Progenitor cell of endocrine pancreas (in vitro differentiated cells): ENCODE data around the gene LYPD6. TPM values are rescaled to one million over a fixed set of nuclear protein-coding genes. Genes with fewer than 3 reads are reported as not detected.

ENCODE experiments used
- DNase-seq: peaks from one replicate; pipeline ENCODE4 v3.0.0; 2021; ENCODE audit warnings: low spot score; ENCODE audit not compliant: unreplicated experiment
- H3K27ac Mint-ChIP-seq: 2 replicates; pipeline ENCODE4 v1.8.0; 2021; ENCODE audit warnings: mild to moderate bottlenecking, moderate library complexity, mixed read lengths
- H3K27me3 Mint-ChIP-seq: 2 replicates; pipeline ENCODE4 v1.8.0; 2021; ENCODE audit warnings: mixed read lengths
- H3K36me3 Mint-ChIP-seq: 2 replicates; pipeline ENCODE4 v1.8.0; 2022; ENCODE audit warnings: mixed read lengths; ENCODE audit not compliant: insufficient read depth
- H3K4me1 Mint-ChIP-seq: 2 replicates; pipeline ENCODE4 v1.8.0; 2021; ENCODE audit warnings: low read depth, mixed read lengths
- H3K4me3 Mint-ChIP-seq: 2 replicates; pipeline ENCODE4 v1.8.0; 2021; ENCODE audit warnings: low read depth, mild to moderate bottlenecking, moderate library complexity, mixed read lengths
- H3K9me3 Mint-ChIP-seq: 2 replicates; pipeline ENCODE4 v1.8.0; 2021; ENCODE audit warnings: low read depth, mixed read lengths
- total RNA-seq: library from RNA; stranded (reverse); gene quantifications from 2 replicates; pipeline ENCODE4 v1.2.1, GENCODE V29; 2021
- TF ChIP-seq, protein P1 (sequence below): fragments of 200-600 bp; sonication (generic); IDR thresholded peaks from one replicate; pipeline ENCODE4 v1.5.0; 2021; ENCODE audit warnings: antibody characterized with exemption, mild to moderate bottlenecking; ENCODE audit not compliant: unreplicated experiment

LYPD6 gene
- total RNA-seq, 1 donor from 2014 or later: 30.1 TPM

DNA sequence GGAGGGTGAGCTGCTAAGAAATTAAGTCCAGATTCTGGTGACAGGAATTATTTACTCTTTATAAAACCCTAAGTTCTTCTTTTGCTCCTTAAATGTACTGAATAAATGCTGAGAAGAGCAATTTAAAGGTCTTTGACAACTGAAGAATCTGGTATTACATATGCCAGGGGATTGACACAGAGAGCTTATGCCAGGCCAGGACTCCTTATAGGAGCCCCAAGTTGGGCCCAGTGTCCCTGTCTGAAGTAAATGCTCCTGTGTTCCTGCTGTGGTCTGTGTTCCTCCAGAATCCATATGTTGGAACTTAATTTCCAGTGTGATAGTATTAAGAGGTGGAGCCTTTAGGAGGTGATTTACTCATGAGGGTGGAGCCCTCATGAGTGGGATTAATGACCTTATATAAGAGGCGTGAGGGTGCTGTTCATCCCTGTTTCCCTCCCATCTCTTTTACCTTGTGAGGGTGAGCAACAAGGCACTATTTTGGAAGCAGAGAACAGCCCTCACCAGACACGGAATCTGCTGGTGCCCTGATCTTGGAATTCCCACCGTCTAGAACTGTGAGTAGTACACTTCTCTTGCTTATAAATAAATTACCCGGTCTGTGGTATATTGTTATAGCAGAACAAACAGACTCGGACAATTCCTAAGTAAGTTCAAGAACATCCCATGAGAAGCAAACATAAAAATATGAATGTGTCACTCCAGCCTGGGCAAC is 39.8 kb downstream of the LYPD6 start:
- no peak for DNase-seq
- TF ChIP-seq, protein P1, sequence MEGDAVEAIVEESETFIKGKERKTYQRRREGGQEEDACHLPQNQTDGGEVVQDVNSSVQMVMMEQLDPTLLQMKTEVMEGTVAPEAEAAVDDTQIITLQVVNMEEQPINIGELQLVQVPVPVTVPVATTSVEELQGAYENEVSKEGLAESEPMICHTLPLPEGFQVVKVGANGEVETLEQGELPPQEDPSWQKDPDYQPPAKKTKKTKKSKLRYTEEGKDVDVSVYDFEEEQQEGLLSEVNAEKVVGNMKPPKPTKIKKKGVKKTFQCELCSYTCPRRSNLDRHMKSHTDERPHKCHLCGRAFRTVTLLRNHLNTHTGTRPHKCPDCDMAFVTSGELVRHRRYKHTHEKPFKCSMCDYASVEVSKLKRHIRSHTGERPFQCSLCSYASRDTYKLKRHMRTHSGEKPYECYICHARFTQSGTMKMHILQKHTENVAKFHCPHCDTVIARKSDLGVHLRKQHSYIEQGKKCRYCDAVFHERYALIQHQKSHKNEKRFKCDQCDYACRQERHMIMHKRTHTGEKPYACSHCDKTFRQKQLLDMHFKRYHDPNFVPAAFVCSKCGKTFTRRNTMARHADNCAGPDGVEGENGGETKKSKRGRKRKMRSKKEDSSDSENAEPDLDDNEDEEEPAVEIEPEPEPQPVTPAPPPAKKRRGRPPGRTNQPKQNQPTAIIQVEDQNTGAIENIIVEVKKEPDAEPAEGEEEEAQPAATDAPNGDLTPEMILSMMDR: no peak
- H3K36me3 Mint-ChIP-seq: peaks cover 41% of the 10 kb centered on the region
- H3K27ac Mint-ChIP-seq: no peak overlapping the region
- no peaks in the 10 kb centered on the region for H3K27me3 Mint-ChIP-seq
- no peak overlapping the region for H3K4me3 Mint-ChIP-seq
- peaks cover 3% of the 10 kb centered on the region for H3K9me3 Mint-ChIP-seq
- peaks cover 8% of the 10 kb centered on the region for H3K4me1 Mint-ChIP-seq

DNA sequence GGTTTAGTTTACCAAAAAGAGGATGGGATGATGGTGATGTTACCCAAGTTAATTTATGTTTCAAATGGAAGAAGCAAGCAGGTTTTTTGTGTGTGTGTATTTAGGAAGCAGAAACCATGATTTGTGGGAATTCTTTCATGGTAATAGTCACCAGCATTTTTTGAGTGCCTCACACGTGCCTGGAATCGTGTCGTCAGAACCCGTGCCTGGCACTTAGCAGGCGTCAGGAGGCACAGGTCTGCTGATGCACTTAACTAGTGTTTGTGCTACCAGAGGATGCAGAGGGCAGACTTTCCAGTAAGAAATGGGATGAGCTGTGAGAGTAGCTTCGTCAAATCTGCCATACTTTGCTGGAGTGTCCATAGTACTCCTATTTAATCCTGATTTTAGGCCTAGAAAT is 41.1 kb downstream of the LYPD6 start:
- Mint-ChIP-seq H3K27ac (no peak overlapping the region), H3K4me1 (peaks cover 9% of the 10 kb centered on the region), H3K4me3 (no peak overlapping the region), H3K9me3 (peaks cover 3% of the 10 kb centered on the region), H3K27me3 (no peaks in the 10 kb centered on the region), H3K36me3 (peaks cover 38% of the 10 kb centered on the region)
- DNase-seq: no peak
- TF ChIP-seq, protein P1: no peak

DNA sequence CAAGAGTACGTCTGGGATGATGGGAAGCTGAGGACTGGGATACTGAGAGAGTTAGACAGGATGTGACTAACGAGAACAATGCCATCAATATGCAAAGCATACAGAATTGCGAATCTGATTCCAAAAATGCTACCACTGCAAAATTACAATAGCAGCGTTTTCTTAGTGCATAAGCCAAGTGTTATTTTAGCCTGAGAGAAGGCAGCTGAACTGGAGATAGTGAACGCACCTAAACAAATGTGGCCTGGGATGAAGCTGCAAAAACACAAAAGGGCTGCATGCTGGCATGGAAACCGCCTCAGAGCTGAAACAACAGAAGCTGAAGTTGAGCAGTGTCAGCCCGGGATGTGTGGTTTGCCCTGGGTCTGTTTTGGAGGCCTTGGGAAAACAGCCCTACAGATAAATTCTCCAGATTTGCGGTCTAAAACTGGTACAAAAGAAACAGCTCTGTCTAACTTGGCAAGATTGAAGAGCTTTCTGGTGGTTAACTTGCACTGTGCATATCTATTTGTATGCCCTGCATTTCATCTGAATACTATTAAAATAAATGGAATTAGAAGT is 45.5 kb downstream of the LYPD6 start:
- Mint-ChIP-seq H3K27me3 (no peaks in the 10 kb centered on the region), H3K9me3 (no peaks in the 10 kb centered on the region), H3K36me3 (peaks cover 14% of the 10 kb centered on the region), H3K4me3 (no peak overlapping the region), H3K27ac (no peak overlapping the region), H3K4me1 (peaks cover 8% of the 10 kb centered on the region)
- TF ChIP-seq, protein P1: no peak
- no peak for DNase-seq

DNA sequence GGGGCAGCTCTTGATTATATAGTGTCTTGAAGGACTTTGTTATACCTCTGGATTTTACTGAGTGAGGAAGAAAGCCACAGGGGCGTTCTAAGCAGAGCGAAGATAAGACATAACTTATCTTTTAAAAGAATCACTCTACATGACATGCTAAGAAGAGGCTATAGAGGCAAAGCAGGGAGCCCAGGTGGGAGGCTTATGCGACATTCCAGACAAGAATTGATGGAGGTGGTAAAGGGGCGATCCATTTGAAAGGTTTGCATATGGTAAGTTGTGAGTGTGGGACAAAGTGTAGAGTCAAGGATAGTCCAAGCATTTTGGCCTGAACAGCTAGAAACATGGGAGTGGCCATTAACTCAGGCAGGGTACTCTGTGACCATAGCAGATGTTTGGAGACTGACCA is 49.8 kb downstream of the LYPD6 start:
- Mint-ChIP-seq H3K27me3 (no peaks in the 10 kb centered on the region), H3K27ac (no peak overlapping the region), H3K36me3 (peaks cover 6% of the 10 kb centered on the region), H3K9me3 (no peaks in the 10 kb centered on the region), H3K4me1 (peaks cover 11% of the 10 kb centered on the region), H3K4me3 (no peak overlapping the region)
- DNase-seq: no peak
- TF ChIP-seq, protein P1: no peak

DNA sequence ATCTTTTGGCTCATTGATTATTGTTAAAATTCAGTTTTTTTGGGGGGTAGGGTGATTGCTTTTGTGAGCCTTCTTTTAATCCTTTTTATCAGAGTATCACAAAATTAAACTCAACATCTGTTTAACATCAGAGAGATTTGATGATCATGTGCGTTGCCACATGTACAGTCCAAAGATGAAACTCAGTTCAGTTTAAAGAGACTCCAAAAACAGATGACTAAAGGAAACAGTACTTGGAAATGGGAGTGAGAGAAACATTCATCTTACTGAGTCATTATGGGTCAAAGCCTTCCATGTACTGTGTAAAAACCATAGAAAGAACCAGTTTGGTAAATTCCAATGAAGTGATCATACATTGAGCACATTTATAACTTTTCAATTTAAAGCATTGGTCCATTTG is 53.0 kb downstream of the LYPD6 start:
- Mint-ChIP-seq H3K36me3 (peaks cover 11% of the 10 kb centered on the region), H3K4me1 (peaks cover 12% of the 10 kb centered on the region), H3K9me3 (no peaks in the 10 kb centered on the region), H3K27me3 (no peaks in the 10 kb centered on the region), H3K27ac (no peak overlapping the region), H3K4me3 (no peak overlapping the region)
- DNase-seq: no peak
- TF ChIP-seq, protein P1: no peak
